GM18502 (cell line): ENCODE results near the gene SLC29A1.
A peak's percentile ranks its signal among the peaks of the same experiment; 100 is the strongest.
"Not testable (repeated sequence)": the region's sequence is repeated elsewhere in the genome, so short reads cannot be mapped to it uniquely, and the experiment has no call there.

Experiments
- ATAC-seq: cut with Tn5 transposase; IDR thresholded peaks from one replicate; pipeline ENCODE4 v1.9.1; 2021; ENCODE audit warnings: mild to moderate bottlenecking; ENCODE audit not compliant: unreplicated experiment, poor library complexity

SLC29A1 gene

GRCh38 chr6:44223319-44224028 is at the start of gene SLC29A1:
TSS of gene SLC29A1 (plus strand) at chr6:44223595. CDS start at chr6:44227314, 3,719 bp downstream.
- peak; percentile 45 for ATAC-seq

DNA sequence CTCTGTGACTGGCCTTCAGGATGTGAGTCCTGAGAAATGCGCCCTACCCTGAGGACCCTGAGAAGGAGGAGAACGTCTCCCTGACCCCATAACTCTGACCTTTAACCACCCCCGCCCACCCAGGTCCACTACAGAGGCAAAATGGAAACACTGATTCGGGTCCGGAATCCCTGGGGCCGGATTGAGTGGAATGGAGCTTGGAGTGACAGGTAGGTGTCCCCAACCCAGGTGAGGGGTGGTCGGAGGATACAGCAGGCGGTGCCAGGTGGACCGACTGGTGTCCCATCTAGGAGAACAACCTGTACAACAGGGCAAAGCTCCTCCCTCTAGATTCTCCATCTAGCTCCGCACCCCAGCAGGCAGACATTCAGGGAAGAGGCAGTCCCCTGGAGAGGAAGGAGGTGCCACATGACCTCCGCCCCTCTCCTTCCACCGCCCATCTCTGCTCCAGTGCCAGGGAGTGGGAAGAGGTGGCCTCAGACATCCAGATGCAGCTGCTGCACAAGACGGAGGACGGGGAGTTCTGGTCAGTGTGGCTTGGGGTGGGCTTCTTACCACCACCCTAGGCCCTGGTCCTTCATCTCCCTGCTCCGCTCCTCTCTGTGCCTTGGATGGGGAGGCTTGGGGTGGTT is 47.1 kb upstream of the SLC29A1 start:
- no peak for ATAC-seq

DNA sequence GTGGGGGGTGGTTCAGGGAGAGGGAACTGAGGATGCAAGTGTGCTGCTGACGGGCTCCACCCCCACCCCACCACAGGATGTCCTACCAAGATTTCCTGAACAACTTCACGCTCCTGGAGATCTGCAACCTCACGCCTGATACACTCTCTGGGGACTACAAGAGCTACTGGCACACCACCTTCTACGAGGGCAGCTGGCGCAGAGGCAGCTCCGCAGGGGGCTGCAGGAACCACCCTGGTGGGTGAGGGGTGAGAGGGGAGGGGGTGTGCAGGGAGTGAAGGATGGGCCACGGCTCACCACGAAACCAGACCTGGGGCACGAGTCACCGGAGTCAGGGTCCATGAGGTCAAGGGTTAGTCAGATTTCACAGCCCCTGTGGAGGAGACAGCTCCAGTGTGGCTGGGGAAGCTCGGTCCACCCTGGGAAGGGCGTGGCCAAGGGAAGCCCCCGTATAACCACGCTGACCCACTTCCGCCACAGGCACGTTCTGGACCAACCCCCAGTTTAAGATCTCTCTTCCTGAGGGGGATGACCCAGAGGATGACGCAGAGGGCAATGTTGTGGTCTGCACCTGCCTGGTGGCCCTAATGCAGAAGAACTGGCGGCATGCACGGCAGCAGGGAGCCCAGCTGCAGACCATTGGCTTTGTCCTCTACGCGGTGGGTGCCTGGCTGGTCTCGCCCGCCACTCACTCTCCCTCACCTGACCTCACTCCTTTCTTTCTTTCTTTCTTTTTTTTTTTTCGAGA is 46.5 kb upstream of the SLC29A1 start:
- ATAC-seq: peak; percentile 61

DNA sequence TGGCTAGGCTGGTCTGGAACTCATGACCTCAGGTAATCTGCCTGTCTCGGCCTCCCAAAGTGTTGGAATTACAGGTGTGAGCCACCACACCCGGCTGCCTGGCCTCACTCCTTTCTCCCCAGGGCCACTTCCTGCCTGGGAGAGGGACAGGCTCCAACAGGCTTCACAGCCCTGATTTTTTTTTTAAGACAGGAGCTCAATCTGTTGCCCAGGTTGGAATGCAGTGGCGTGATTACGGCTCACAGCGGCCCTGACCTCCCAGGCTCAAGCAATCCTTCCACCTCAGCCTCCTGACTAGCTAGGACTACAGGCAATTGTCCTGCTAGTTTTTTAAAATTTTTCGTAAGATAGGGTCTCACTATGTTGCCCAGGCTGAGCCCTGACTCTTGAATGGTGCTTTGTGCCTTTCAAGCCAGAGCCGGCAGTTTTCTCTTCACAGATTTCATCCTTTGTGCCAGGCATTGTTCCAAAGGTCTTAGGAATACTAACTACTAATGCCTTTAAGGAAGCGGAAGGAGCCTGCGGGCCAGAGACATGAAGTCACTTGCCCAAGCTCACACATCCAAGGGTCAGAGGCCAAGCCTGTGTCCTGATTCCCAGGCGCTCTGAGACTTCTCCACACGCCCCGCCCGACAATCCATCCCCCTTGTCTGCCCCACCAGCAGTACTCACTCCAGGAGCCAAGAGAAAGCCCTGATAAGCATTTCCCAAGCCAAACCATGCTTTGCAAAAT is 45.5 kb upstream of the SLC29A1 start:
- no peak for ATAC-seq

DNA sequence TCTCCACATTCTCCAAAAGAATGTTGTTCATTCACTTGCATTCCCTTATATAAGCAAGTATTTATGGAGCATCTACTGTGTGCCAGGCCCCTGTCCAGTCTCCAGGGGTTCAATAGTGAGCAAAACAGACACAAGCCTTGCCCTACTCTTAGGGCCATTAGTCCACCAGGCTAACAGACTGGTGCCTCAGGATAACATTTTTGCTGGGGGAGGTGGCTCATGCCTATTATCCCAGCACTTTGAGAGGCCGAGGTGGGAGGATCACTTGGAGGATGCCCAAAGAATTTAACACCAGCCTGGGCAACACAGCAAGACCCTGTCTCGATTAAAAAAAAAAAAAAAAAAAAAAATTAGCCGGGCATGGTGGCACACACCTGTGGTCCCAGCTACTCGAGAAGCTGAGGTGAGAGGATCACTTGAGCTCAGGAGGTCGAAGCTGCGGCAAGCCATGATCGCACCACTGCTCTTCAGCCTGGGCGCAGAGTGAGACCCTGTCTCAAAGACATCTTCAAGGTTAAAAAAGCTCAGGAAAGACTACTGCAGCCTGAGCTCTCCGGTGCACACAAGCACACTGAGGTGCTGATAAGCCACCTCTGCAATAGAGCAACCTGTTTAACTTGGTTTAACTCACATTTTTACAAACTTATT is 44.8 kb upstream of the SLC29A1 start:
- no peak for ATAC-seq

DNA sequence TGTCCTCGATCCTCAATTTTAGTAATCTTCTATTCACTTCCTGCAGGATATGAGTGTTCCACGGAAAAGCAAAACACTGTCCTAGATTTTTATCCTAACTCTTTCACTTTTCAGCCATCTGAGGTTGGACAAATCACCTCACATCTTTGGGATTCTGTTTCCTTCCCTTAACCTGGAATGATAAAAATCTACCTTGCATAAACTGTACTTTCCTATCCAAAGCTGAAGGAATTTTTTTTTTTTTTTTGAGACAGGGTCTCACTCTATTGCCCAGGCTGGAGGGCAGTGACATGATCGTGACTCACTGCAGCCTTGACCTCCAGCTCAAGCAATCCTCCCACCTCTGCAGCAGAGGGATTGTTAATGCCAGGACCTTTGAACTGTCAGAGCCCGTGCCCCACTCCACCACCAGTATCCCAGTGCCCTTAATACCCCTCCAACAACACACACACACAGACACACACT is 44.3 kb upstream of the SLC29A1 start:
- ATAC-seq: no peak

DNA sequence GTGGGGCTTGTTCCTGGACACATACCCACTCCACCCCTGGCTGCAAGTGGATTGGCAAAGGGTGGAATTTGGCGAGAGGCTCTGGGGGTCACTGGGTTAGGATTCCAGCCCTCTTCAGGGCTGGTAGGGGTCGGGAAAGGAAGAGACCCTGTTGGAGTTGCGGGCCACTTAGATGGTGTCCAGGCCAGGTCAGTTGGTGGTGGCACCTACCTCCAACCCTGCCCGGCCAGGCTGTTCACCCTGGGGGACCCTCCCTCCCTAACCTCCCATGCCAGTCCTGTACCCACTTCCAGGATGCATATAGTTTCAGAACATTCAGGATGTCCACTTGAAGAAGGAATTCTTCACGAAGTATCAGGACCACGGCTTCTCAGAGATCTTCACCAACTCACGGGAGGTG is 43.7 kb upstream of the SLC29A1 start:
- no peak for ATAC-seq

GRCh38 chr6:44180406-44180805 is 43.0 kb upstream of the SLC29A1 start:
- ATAC-seq: no peak

- no peak for ATAC-seq
These were observed 42.5 kb upstream of the SLC29A1 start for GRCh38 chr6:44180886-44181285.

DNA sequence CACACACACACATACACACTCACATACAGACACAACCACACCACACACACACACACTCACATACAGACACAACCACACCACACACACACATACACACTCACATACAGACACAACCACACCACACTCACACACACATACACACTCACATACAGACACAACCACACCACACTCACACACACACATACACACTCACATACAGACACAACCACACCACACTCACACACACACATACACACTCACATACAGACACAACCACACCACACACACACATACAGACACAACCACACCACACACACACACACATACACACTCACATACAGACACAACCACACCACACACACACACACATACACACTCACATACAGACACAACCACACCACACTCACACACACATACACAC is 41.6 kb upstream of the SLC29A1 start:
- not testable (repeated sequence) for ATAC-seq

GRCh38 chr6:44182911-44183390 is 40.4 kb upstream of the SLC29A1 start:
- no peak for ATAC-seq

- no peak for ATAC-seq
These were observed 39.6 kb upstream of the SLC29A1 start for GRCh38 chr6:44183783-44184182.

- not testable (repeated sequence) for ATAC-seq
These were observed 38.0 kb upstream of the SLC29A1 start for GRCh38 chr6:44185356-44185755.

DNA sequence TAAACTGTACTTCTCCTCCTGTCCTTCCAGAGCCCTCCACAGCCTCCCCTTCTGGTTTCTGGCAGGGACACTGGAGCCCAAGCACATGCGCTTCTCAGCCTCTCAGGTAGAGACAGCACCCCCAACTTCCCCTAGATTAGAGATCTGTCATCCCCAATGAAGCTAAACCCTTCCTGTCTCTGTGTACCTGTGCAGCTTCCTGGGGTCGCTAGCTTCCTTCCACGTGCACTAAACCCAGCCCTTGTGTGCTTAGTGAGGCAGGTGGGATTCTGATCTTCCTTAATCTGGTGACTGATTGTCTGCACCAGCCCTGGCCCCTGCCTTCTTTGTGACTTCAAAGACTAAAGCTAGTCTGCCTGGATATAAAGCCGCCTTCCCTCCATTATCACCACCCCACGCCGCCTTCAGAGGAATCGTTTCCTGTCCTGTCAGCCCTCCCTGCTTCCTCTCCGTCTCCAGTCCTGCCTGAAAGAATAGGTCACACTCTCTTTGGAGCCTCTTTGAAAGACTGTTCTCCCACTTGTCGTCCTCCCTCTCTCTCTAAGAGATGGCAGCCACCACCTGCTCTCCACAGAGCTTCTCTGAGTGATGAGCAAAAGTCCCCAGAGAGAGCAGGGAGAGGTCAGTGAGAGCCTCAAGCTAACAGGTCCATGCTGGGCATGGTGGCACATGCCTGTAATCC is 37.3 kb upstream of the SLC29A1 start:
- no peak for ATAC-seq

- no peak for ATAC-seq
These were observed 36.8 kb upstream of the SLC29A1 start for GRCh38 chr6:44186635-44187025.

GRCh38 chr6:44188819-44189218 is 34.6 kb upstream of the SLC29A1 start:
- ATAC-seq: no peak

DNA sequence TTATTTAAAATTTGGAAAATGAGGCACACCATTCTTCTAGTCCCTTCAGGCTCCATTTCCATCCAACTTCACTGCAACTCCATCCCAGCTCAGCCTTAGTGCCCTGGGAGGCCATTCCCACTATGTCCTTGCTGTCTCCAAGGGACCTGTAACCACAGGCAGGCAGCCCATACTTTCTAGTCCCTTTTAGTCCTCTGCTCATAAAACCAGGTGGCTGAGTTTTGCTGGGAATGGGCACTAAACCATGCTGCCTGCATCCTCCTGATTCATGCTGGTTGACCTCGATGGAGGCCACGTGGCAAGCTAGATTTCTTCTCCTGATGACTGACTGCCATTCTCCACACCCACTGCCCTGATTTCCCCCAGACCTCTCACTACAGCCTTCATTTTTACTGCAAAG is 34.1 kb upstream of the SLC29A1 start:
- ATAC-seq: no peak

- ATAC-seq: peak; percentile 71
These were observed 32.7 kb upstream of the SLC29A1 start for GRCh38 chr6:44190715-44191114.

GRCh38 chr6:44192428-44193041 is 30.9 kb upstream of the SLC29A1 start:
- ATAC-seq: no peak
